Adrenal gland (tissue), 5 donors: ENCODE measurements around the gene BBS9.

Source experiments
- POLR2A ChIP-seq, 2 donors: fragments of 450-650 bp; IDR thresholded peaks; one replicate each; pipeline ENCODE4 v1.6.1; 2017; ENCODE audit warnings: antibody characterized with exemption in 2 of 2, mild to moderate bottlenecking in 2 of 2, moderate library complexity in 1 of 2
- TF ChIP-seq, protein P1 (sequence below), 6 experiments: fragments of 450-650 bp in 4 of 6; fragments of 200-600 bp in 2 of 6; sonication (generic) in 1 of 6; IDR thresholded peaks; 1 replicate in 5 of 6; 2 replicates in 1 of 6; pipeline versions ENCODE4 v1.5.1 to v1.8.0; 2016 to 2021; ENCODE audit warnings: antibody characterized with exemption in 6 of 6, mild to moderate bottlenecking in 2 of 6, moderate library complexity in 1 of 6
- donor health status: DM: no; HTN: no; CAD: no.

DNA sequence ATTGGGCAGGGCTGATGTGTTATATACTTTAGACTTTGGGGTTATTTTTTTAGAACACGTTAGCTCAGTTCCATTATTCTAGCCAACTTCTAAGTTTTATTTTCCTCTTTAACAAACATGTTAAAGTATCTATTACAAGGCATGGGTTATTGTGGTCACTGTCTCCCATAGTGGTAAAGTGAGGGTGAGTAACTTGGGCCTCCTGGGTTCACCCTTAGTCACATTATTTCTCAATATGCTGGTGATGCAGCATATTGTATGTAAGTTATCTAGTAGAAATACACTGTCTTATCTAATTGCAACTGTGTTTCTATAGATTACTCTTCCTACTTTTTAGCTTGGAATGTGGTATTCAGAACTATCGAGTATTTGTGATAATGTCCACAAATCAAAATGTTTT, 65.9 kb downstream of the BBS9 start:
- TF ChIP-seq, protein P1, sequence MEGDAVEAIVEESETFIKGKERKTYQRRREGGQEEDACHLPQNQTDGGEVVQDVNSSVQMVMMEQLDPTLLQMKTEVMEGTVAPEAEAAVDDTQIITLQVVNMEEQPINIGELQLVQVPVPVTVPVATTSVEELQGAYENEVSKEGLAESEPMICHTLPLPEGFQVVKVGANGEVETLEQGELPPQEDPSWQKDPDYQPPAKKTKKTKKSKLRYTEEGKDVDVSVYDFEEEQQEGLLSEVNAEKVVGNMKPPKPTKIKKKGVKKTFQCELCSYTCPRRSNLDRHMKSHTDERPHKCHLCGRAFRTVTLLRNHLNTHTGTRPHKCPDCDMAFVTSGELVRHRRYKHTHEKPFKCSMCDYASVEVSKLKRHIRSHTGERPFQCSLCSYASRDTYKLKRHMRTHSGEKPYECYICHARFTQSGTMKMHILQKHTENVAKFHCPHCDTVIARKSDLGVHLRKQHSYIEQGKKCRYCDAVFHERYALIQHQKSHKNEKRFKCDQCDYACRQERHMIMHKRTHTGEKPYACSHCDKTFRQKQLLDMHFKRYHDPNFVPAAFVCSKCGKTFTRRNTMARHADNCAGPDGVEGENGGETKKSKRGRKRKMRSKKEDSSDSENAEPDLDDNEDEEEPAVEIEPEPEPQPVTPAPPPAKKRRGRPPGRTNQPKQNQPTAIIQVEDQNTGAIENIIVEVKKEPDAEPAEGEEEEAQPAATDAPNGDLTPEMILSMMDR (IDR thresholded peaks at IDR 0.05), result no peak
- no peak for TF ChIP-seq POLR2A (IDR thresholded peaks at IDR 0.05)
